Measurements from ENCODE around the gene VPS52.
A peak's percentile ranks its signal among the peaks of the same experiment; 100 is the strongest.

Gene VPS52

GRCh38 chr6:33297956-33298772 is 26.5 kb upstream of the VPS52 start (continued):
- no peak for TF ChIP-seq PRDM2 (tag by site-specific recombination; IDR thresholded peaks at IDR 0.05; ENCODE audit: borderline replicate concordance)
- no peak for TF ChIP-seq ZBTB6 (tag by site-specific recombination; IDR thresholded peaks at IDR 0.05)
- TF ChIP-seq SCRT2 (tag by site-specific recombination; IDR thresholded peaks at IDR 0.05), result no peak
- TF ChIP-seq ZNF366 (tag by site-specific recombination; conservative IDR thresholded peaks at IDR 0.05), result peak; percentile 53; the same call in 1 of the 2 replicates
- no peak for TF ChIP-seq ZNF121 (tag by site-specific recombination; IDR thresholded peaks at IDR 0.05)
- TF ChIP-seq ZNF354C (tag by site-specific recombination; IDR thresholded peaks at IDR 0.05; ENCODE audit: borderline replicate concordance, low read depth), result no peak
- TF ChIP-seq ZNF549 (tag by site-specific recombination; IDR thresholded peaks at IDR 0.05), result no peak
- TF ChIP-seq TCF7L2 (IDR thresholded peaks at IDR 0.05; ENCODE audit: borderline replicate concordance, low read depth, low read length), result no peak
- no peak for TF ChIP-seq ZNF133 (tag by site-specific recombination; IDR thresholded peaks at IDR 0.05)
- TF ChIP-seq, protein P1, sequence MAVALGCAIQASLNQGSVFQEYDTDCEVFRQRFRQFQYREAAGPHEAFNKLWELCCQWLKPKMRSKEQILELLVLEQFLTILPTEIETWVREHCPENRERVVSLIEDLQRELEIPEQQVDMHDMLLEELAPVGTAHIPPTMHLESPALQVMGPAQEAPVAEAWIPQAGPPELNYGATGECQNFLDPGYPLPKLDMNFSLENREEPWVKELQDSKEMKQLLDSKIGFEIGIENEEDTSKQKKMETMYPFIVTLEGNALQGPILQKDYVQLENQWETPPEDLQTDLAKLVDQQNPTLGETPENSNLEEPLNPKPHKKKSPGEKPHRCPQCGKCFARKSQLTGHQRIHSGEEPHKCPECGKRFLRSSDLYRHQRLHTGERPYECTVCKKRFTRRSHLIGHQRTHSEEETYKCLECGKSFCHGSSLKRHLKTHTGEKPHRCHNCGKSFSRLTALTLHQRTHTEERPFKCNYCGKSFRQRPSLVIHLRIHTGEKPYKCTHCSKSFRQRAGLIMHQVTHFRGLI (tag by site-specific recombination; IDR thresholded peaks at IDR 0.05), result no peak
- no peak for TF ChIP-seq ZNF837 (tag by site-specific recombination; IDR thresholded peaks at IDR 0.05)
- peak; percentile 43 for TF ChIP-seq SP7 (tag by site-specific recombination; IDR thresholded peaks at IDR 0.05)
- TF ChIP-seq ZNF274 (IDR thresholded peaks at IDR 0.05; ENCODE audit: low read length), result no peak
- no peak for TF ChIP-seq ZNF274 (tag by site-specific recombination; IDR thresholded peaks at IDR 0.05; ENCODE audit: borderline replicate concordance)
- TF ChIP-seq ZSCAN18 (tag by site-specific recombination; IDR thresholded peaks at IDR 0.05), result no peak
- no peak for TF ChIP-seq ZNF785 (tag by site-specific recombination; IDR thresholded peaks at IDR 0.05)
- TF ChIP-seq ZIC2 (tag by site-specific recombination; IDR thresholded peaks at IDR 0.05), result peak; percentile 54; the same call in 1 of the 2 replicates
- TF ChIP-seq, protein P2, sequence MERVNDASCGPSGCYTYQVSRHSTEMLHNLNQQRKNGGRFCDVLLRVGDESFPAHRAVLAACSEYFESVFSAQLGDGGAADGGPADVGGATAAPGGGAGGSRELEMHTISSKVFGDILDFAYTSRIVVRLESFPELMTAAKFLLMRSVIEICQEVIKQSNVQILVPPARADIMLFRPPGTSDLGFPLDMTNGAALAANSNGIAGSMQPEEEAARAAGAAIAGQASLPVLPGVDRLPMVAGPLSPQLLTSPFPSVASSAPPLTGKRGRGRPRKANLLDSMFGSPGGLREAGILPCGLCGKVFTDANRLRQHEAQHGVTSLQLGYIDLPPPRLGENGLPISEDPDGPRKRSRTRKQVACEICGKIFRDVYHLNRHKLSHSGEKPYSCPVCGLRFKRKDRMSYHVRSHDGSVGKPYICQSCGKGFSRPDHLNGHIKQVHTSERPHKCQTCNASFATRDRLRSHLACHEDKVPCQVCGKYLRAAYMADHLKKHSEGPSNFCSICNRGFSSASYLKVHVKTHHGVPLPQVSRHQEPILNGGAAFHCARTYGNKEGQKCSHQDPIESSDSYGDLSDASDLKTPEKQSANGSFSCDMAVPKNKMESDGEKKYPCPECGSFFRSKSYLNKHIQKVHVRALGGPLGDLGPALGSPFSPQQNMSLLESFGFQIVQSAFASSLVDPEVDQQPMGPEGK (tag by site-specific recombination; IDR thresholded peaks at IDR 0.05), result no peak; the same call in 1 of the 2 replicates
- TF ChIP-seq ZNF114 (tag by site-specific recombination; IDR thresholded peaks at IDR 0.05), result no peak
- TF ChIP-seq ZNF24 (tag by site-specific recombination; IDR thresholded peaks at IDR 0.05), result no peak; the same call in 1 of the 2 replicates
- TF ChIP-seq ZNF571 (tag by site-specific recombination; IDR thresholded peaks at IDR 0.05), result no peak
- no peak for TF ChIP-seq ZNF626 (tag by site-specific recombination; IDR thresholded peaks at IDR 0.05)
- peak; percentile 86 for TF ChIP-seq ZFHX2 (tag by site-specific recombination; conservative IDR thresholded peaks at IDR 0.05)
- TF ChIP-seq ZSCAN16 (tag by site-specific recombination; IDR thresholded peaks at IDR 0.05), result no peak
- no peak for TF ChIP-seq ZNF140 (tag by site-specific recombination; IDR thresholded peaks at IDR 0.05)
